CD4-positive, alpha-beta memory T cell (primary cell): ENCODE data around the gene BTAF1. TPM values are rescaled to one million over a fixed set of nuclear protein-coding genes. Genes with fewer than 3 reads are reported as not detected.
"Not testable (repeated sequence)": the region's sequence is repeated elsewhere in the genome, so short reads cannot be mapped to it uniquely, and the experiment has no call there.

Experiments
- CTCF ChIA-PET: fragments of 350-600 bp; sonication (Branson Sonifier 250); formaldehyde crosslinking; loops from one replicate; lab custom pipeline; 2021; ENCODE audit warnings: inconsistent platforms; ENCODE audit not compliant: partially characterized antibody; lab: Charles Lee
- POLR2A ChIA-PET: fragments of 350-600 bp; sonication (Branson Sonifier 250); formaldehyde crosslinking; loops from one replicate; lab custom pipeline; 2021; ENCODE audit not compliant: partially characterized antibody; lab: Charles Lee
- DNase-seq, 5 donors: peaks; one replicate each; pipeline versions ENCODE4 v3.0.0 to v3.0.0-alpha.2; 2020 to 2022; ENCODE audit warnings: mixed read lengths in 1 of 5
- H3K27ac ChIP-seq: one replicate; pipeline ENCODE4 v1.7.0; 2013; ENCODE audit warnings: low read depth, low read length
- H3K27me3 ChIP-seq: 2 replicates; pipeline ENCODE4 v1.7.0; 2013; ENCODE audit warnings: mild to moderate bottlenecking, low read length, moderate library complexity; ENCODE audit not compliant: insufficient read depth
- H3K36me3 ChIP-seq: 2 replicates; pipeline ENCODE4 v1.7.0; 2013; ENCODE audit warnings: mild to moderate bottlenecking, low read length, moderate library complexity; ENCODE audit not compliant: insufficient read depth
- H3K4me1 ChIP-seq: 2 replicates; pipeline ENCODE4 v1.7.0; 2013; ENCODE audit warnings: mild to moderate bottlenecking, low read length, moderate library complexity; ENCODE audit not compliant: insufficient read depth
- H3K4me3 ChIP-seq, 2 donors: one replicate each; pipeline ENCODE4 v1.7.0; 2013; ENCODE audit warnings: low read length in 2 of 2, mild to moderate bottlenecking in 1 of 2
- H3K9me3 ChIP-seq, 2 donors: one replicate each; pipeline ENCODE4 v1.7.0; 2013; ENCODE audit warnings: low read length in 2 of 2, control low read depth in 1 of 2; ENCODE audit not compliant: control insufficient read depth in 1 of 2
- H3K27ac Mint-ChIP-seq, 7 donors: one replicate each; pipeline ENCODE4 v1.8.0; 2020 to 2021; ENCODE audit warnings: mixed read lengths in 7 of 7, mild to moderate bottlenecking in 6 of 7, inconsistent platforms in 3 of 7, moderate library complexity in 3 of 7
- H3K27me3 Mint-ChIP-seq, 2 donors: one replicate each; pipeline ENCODE4 v1.8.0; 2020 to 2021; ENCODE audit warnings: mixed read lengths in 2 of 2
- H3K36me3 Mint-ChIP-seq, 2 donors: one replicate each; pipeline ENCODE4 v1.8.0; 2020 to 2021; ENCODE audit warnings: mixed read lengths in 2 of 2, inconsistent platforms in 1 of 2, mild to moderate bottlenecking in 1 of 2
- H3K4me1 Mint-ChIP-seq, 4 donors: one replicate each; pipeline ENCODE4 v1.8.0; 2020 to 2021; ENCODE audit warnings: mixed read lengths in 4 of 4, mild to moderate bottlenecking in 1 of 4
- H3K4me3 Mint-ChIP-seq, 8 donors: one replicate each; pipeline ENCODE4 v1.8.0; 2020 to 2021; ENCODE audit warnings: mixed read lengths in 8 of 8, mild to moderate bottlenecking in 7 of 8, moderate library complexity in 6 of 8, inconsistent platforms in 3 of 8
- H3K9me3 Mint-ChIP-seq, 8 donors: one replicate each; pipeline ENCODE4 v1.8.0; 2020 to 2021; ENCODE audit warnings: mixed read lengths in 8 of 8, mild to moderate bottlenecking in 5 of 8, inconsistent platforms in 3 of 8, moderate library complexity in 1 of 8
- intact Hi-C: fragments of 100-400 bp; cut with micrococcal nuclease; formaldehyde crosslinking; loops from one replicate; pipeline ENCODE4 v1.15.1; 2023
- polyA plus RNA-seq, 2 donors: library from polyadenylated mRNA; unstranded; fragments of 300-500 nt; fragmentation: Illumina TruSeq; gene quantifications; one replicate each; pipeline ENCODE4 v1.2.3, GENCODE V29; 2021
- total RNA-seq, 2 experiments: library from RNA; stranded (reverse); gene quantifications; one replicate each; pipeline ENCODE4 v1.2.3, GENCODE V29; 2021

Gene BTAF1
- total and polyA plus RNA-seq, 4 experiments from 2014 or later, result 6.0 to 76.9 (median 41.5) TPM

DNA sequence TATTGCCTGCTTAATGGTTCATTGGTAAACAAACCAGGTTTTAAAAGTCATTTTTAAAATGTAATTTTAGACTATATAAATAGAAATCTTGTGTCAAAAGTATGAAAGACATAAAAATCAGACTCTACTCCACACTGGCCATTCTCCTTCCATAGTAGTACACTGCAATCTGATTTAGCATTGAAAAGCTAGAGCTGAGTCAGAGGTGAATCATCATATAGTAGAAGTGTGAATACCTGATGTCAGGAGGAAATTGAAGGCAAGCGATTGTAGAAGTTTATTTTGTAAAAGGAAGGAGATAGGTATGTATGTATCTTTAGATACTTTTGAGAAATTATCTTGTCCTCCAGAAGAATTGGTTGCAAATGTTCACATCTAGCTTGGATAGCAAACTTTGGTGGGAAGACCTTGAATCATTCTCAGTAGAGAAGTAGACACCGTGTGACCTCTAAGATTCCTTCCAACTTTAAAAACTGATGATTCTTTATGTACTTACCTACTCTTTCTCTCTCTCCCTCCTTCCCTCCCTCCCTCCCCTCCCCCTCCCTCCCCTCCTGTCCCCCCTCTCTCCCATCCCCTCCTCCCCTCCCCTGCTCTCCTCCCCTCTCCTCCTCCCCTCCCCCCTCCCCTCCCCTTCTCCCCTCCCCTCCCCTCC is 88.1 kb downstream of the BTAF1 start:
- peaks cover 50 to 65% of the 10 kb centered on the region in 2 donors for H3K36me3 Mint-ChIP-seq
- Histone ChIP-seq H3K27ac (no peak overlapping the region), H3K9me3 (no peaks in the 10 kb centered on the region), H3K4me1 (peaks cover 9% of the 10 kb centered on the region), H3K27me3 (no peaks in the 10 kb centered on the region), H3K4me3 (no peak overlapping the region), H3K36me3 (peaks cover 32% of the 10 kb centered on the region)
- CTCF ChIA-PET, result no interaction called here
- no peak for DNase-seq
- H3K4me1 Mint-ChIP-seq, result peaks cover 6 to 10% (median 7%) of the 10 kb centered on the region in 4 donors
- H3K27me3 Mint-ChIP-seq, result no peaks in the 10 kb centered on the region
- POLR2A ChIA-PET, result no interaction called here
- H3K27ac Mint-ChIP-seq, result peak overlapping the region in 1 of 7 donors; percentile 43
- H3K9me3 Mint-ChIP-seq, result no peaks in the 10 kb centered on the region
- intact Hi-C loops, result no loop called here
- H3K4me3 Mint-ChIP-seq, result no peak overlapping the region

DNA sequence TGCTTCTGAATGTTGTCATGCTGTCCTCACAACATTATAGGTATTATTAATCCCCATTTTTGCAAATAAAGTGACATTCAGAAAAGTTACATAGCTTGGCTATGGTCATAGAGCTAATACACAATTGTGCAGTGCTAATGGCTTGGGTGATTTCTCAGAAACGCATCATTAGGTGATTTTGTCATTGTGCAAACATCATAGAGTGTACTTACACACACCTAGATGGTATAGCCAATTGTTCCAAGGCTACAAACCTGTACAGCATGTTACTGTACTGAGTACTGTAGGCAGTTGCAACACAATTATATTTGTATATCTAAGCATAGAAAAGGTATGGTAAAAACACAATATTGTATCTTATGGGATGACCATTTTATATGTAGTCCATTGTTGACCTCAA is 91.0 kb downstream of the BTAF1 start:
- no peak overlapping the region for H3K27ac Mint-ChIP-seq
- Histone ChIP-seq H3K4me1 (no peaks in the 10 kb centered on the region), H3K9me3 (no peaks in the 10 kb centered on the region), H3K27ac (no peak overlapping the region), H3K4me3 (no peak overlapping the region), H3K36me3 (peaks cover 46% of the 10 kb centered on the region), H3K27me3 (no peaks in the 10 kb centered on the region)
- H3K9me3 Mint-ChIP-seq, result no peaks in the 10 kb centered on the region
- peaks cover 0 to 4% (median 1%) of the 10 kb centered on the region in 4 donors for H3K4me1 Mint-ChIP-seq
- no peaks in the 10 kb centered on the region for H3K27me3 Mint-ChIP-seq
- intact Hi-C loops, result no loop called here
- ChIA-PET CTCF (no interaction called here), POLR2A (no interaction called here)
- peaks cover 51 to 76% of the 10 kb centered on the region in 2 donors for H3K36me3 Mint-ChIP-seq
- H3K4me3 Mint-ChIP-seq, result no peak overlapping the region
- no peak for DNase-seq

DNA sequence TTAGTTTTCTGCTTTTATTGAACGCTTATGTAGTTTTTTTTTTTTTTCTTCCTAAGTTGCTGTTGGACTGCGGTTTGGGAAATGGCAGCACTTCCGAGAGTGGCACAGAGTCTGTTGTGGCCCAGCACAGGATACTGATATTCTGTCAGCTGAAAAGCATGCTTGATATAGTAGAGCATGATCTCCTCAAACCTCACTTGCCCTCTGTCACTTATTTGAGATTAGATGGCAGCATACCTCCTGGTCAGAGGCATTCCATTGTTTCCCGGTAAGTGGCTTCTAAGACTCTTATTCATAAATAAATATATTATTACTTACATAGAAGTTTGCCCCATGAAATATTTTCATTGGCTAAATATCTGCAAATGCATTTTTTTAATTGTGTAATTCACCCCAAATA is 101.1 kb downstream of the BTAF1 start:
- CTCF ChIA-PET, result no interaction called here
- peaks cover 51% of the 10 kb centered on the region for H3K36me3 ChIP-seq
- H3K4me3 ChIP-seq, result no peak overlapping the region
- H3K9me3 ChIP-seq, result no peaks in the 10 kb centered on the region
- Mint-ChIP-seq H3K4me3 (no peak overlapping the region), H3K36me3 (peaks cover 65 to 76% of the 10 kb centered on the region in 2 donors), H3K27ac (no peak overlapping the region), H3K9me3 (no peaks in the 10 kb centered on the region), H3K4me1 (no peaks in the 10 kb centered on the region), H3K27me3 (no peaks in the 10 kb centered on the region)
- POLR2A ChIA-PET, result no interaction called here
- DNase-seq, result no peak
- no peaks in the 10 kb centered on the region for H3K27me3 ChIP-seq
- intact Hi-C loops, result no loop called here
- no peaks in the 10 kb centered on the region for H3K4me1 ChIP-seq
- no peak overlapping the region for H3K27ac ChIP-seq

DNA sequence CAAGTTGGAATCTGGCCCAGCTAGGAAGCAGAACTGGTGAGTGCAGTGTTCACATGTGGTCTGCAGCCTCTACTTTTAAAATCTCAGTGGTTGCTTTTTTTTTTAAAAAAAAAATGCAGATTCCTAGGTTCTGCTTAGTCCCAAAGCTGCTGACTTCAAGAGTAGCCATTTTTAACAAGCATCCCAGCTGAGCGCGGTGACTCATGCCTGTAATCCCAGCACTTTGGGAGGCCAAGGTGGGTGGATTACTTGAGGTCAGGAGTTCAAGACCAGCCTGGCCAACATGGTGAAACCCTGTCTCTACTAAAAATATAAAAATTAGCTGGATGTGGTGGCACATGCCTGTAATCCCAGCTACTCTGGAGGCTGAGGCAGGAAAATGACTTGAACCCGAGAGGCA is 101.8 kb downstream of the BTAF1 start:
- H3K4me1 ChIP-seq, H3K27ac Mint-ChIP-seq, H3K9me3 ChIP-seq, CTCF ChIA-PET, POLR2A ChIA-PET, H3K9me3 Mint-ChIP-seq, H3K4me3 Mint-ChIP-seq, H3K27ac ChIP-seq, H3K27me3 ChIP-seq, H3K4me3 ChIP-seq, H3K27me3 Mint-ChIP-seq, DNase-seq, H3K4me1 Mint-ChIP-seq, intact Hi-C loops: not testable (repeated sequence)
- H3K36me3 ChIP-seq, result peaks cover 51% of the 10 kb centered on the region
- peaks cover 64 to 72% of the 10 kb centered on the region in 2 donors for H3K36me3 Mint-ChIP-seq

DNA sequence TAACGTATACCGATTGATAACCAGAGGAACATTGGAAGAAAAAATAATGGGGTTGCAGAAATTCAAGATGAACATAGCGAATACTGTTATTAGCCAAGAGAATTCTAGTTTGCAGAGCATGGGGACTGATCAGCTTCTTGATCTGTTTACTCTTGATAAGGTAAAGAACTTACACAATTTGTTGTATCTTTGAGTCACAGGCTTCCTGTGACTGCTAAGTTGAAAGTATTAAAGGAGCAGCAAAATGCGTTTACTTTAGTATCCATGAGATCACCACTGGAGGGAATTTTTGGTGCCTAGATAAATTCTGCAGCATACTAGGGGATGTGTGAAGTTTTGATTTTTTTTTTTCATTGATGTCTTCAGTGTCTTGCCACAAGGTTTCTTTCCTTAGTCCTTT is 103.6 kb downstream of the BTAF1 start:
- no peak overlapping the region for H3K27ac ChIP-seq
- no peaks in the 10 kb centered on the region for H3K9me3 ChIP-seq
- intact Hi-C loops, result no loop called here
- H3K4me3 ChIP-seq, result no peak overlapping the region
- Mint-ChIP-seq H3K9me3 (no peaks in the 10 kb centered on the region), H3K27ac (no peak overlapping the region), H3K4me3 (no peak overlapping the region), H3K36me3 (peaks cover 61 to 70% of the 10 kb centered on the region in 2 donors), H3K4me1 (no peaks in the 10 kb centered on the region), H3K27me3 (no peaks in the 10 kb centered on the region)
- ChIA-PET POLR2A (no interaction called here), CTCF (no interaction called here)
- H3K36me3 ChIP-seq, result peaks cover 50% of the 10 kb centered on the region
- no peaks in the 10 kb centered on the region for H3K27me3 ChIP-seq
- no peak for DNase-seq
- H3K4me1 ChIP-seq, result no peaks in the 10 kb centered on the region

DNA sequence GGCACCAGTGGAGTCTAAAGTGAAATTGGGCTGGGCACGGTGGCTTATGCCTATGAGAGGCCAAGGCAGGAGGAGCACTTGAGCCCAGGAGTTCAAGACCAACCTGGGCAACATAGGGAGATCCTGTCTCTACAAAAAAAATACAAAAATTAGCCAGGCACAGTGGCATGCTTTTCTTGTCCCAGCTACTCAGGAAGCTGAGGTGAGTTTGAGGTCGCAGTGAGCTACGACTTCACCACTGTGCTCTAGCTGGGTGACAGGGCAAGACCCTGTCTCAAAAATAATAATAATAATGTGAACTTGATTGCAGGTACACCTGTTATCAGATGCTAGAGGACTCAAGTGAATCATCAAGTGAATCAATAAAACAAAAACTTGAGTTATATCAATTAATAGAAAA is 108.0 kb downstream of the BTAF1 start:
- no peak overlapping the region for H3K4me3 Mint-ChIP-seq
- POLR2A ChIA-PET, result no interaction called here
- H3K27ac Mint-ChIP-seq, result peak overlapping the region in 1 of 7 donors; percentile 21
- no peaks in the 10 kb centered on the region for H3K27me3 Mint-ChIP-seq
- H3K27me3 ChIP-seq, result no peaks in the 10 kb centered on the region
- intact Hi-C loops, result no loop called here
- DNase-seq, result no peak
- no peaks in the 10 kb centered on the region for H3K4me1 Mint-ChIP-seq
- peaks cover 29% of the 10 kb centered on the region for H3K36me3 ChIP-seq
- no peaks in the 10 kb centered on the region for H3K9me3 ChIP-seq
- CTCF ChIA-PET, result no interaction called here
- no peak overlapping the region for H3K4me3 ChIP-seq
- H3K9me3 Mint-ChIP-seq, result no peaks in the 10 kb centered on the region
- no peak overlapping the region for H3K27ac ChIP-seq
- H3K36me3 Mint-ChIP-seq, result peaks cover 49 to 53% of the 10 kb centered on the region in 2 donors
- H3K4me1 ChIP-seq, result no peaks in the 10 kb centered on the region

DNA sequence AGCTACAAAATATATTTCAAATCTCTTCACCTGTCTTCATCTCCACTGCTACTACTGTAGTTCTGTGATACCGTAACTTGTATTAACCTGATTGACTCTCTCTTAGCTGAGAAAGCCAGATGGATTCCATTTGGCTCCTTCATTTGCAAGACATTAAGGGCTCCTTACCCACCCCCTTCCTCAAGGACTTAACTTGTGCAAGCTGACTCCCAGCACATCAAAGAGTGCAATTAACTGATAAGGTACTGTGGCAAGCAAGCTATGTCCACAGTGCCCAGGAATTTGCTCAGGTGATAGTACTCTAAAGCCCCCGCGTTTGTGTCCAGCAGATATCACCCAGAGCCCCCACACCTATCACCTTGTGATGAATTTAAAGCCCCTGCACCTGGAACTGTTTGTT is 109.5 kb downstream of the BTAF1 start:
- not testable (repeated sequence) for H3K9me3 Mint-ChIP-seq

More for the DNA sequence above, 109.5 kb downstream of the BTAF1 start:
- H3K4me1 ChIP-seq, H3K9me3 ChIP-seq, H3K4me3 Mint-ChIP-seq, intact Hi-C loops, H3K27me3 Mint-ChIP-seq, CTCF ChIA-PET, H3K4me3 ChIP-seq, POLR2A ChIA-PET, H3K27ac ChIP-seq, DNase-seq, H3K27me3 ChIP-seq, H3K4me1 Mint-ChIP-seq: not testable (repeated sequence)
- Mint-ChIP-seq H3K36me3 (peaks cover 35 to 38% of the 10 kb centered on the region in 2 donors), H3K27ac (peak overlapping the region in 1 of 7 donors; percentile 11)
- H3K36me3 ChIP-seq, result peaks cover 14% of the 10 kb centered on the region
